ENCODE results near the gene DLG4.
A peak's percentile ranks its signal among the peaks of the same experiment; 100 is the strongest.

The DLG4 gene

DNA sequence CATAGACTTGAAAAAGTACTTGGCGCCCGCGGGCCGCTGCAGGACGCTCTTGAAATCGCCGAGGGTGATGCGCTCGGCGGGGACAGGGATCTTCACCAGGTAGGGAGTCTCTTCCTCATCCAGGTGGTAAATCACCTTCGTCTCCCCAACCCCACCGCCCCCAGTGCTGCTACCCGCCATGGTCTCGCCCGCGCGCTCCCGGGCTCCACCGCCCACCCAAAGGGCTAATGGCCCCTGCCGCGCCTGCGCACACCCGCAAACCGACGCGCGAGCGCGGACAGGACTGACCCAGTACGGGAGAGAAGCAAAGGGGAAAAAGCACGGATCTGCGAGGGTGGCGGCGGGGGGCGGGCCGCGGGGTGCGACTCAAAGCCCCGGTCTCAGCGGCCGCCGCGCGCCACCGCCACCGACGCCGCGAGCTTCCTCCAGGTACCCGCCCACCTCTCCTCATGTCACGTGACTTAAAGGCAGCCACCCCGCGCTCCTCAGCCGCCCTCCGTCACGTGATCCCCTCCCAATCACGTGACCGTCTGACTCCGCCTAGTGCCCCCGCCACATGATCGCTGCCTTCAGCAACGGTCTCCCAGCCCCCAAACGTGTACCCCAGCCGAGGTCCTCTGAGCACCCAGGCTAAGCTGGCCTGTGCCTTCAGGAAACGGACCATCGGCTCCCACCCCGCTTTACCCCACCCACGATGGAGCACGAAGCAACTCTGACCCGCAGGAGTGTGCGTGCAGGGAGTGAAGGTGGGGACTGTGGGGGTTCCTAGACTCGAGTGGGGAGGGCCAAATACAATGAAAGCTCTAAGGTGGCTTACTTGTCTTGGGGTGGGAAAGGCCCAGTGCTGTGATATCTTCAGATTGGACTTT is 14.7 kb upstream of the DLG4 start, which contains the start of gene DVL2 (continued):
- no peak for TF ChIP-seq ZNF521 (tag by site-specific recombination; IDR thresholded peaks at IDR 0.05)
- TF ChIP-seq, protein P1, sequence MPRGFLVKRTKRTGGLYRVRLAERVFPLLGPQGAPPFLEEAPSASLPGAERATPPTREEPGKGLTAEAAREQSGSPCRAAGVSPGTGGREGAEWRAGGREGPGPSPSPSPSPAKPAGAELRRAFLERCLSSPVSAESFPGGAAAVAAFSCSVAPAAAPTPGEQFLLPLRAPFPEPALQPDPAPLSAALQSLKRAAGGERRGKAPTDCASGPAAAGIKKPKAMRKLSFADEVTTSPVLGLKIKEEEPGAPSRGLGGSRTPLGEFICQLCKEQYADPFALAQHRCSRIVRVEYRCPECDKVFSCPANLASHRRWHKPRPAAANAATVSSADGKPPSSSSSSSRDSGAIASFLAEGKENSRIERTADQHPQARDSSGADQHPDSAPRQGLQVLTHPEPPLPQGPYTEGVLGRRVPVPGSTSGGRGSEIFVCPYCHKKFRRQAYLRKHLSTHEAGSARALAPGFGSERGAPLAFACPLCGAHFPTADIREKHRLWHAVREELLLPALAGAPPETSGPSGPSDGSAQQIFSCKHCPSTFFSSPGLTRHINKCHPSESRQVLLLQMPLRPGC (tag by site-specific recombination; IDR thresholded peaks at IDR 0.05), result peak; percentile 88
- TF ChIP-seq ZNF202 (tag by site-specific recombination; IDR thresholded peaks at IDR 0.05; ENCODE audit: borderline replicate concordance), result peak; percentile 81; the same call in 1 of the 2 replicates
- TF ChIP-seq TRIM28 (IDR thresholded peaks at IDR 0.05; ENCODE audit: borderline replicate concordance, low read length), result no peak
- no peak for TF ChIP-seq ZNF16 (tag by site-specific recombination; IDR thresholded peaks at IDR 0.05; ENCODE audit: low read depth)
- TF ChIP-seq ZNF561 (tag by site-specific recombination; IDR thresholded peaks at IDR 0.05; ENCODE audit: borderline replicate concordance), result peak; percentile 85; the same call in 1 of the 2 replicates
- 0 out of 2 replicates have a peak, but pooled peaks have one; percentile 69 for TF ChIP-seq ZNF169 (tag by site-specific recombination; IDR thresholded peaks at IDR 0.05)
- peak; percentile 87 for TF ChIP-seq ZEB2 (tag by site-specific recombination; IDR thresholded peaks at IDR 0.05)
- TF ChIP-seq, protein P2, sequence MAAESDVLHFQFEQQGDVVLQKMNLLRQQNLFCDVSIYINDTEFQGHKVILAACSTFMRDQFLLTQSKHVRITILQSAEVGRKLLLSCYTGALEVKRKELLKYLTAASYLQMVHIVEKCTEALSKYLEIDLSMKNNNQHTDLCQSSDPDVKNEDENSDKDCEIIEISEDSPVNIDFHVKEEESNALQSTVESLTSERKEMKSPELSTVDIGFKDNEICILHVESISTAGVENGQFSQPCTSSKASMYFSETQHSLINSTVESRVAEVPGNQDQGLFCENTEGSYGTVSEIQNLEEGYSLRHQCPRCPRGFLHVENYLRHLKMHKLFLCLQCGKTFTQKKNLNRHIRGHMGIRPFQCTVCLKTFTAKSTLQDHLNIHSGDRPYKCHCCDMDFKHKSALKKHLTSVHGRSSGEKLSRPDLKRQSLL (tag by site-specific recombination; IDR thresholded peaks at IDR 0.05), result peak; percentile 74; the same call in 1 of the 2 replicates
- TF ChIP-seq ZNF404 (tag by site-specific recombination; IDR thresholded peaks at IDR 0.05), result peak; percentile 80
- no peak; the same call in 1 of the 2 replicates for TF ChIP-seq ZNF785 (tag by site-specific recombination; IDR thresholded peaks at IDR 0.05)
- peak; percentile 88 for TF ChIP-seq GLIS2 (tag by site-specific recombination; IDR thresholded peaks at IDR 0.05)
- no peak for TF ChIP-seq ZNF600 (tag by site-specific recombination; IDR thresholded peaks at IDR 0.05)
- no peak for TF ChIP-seq ZNF416 (tag by site-specific recombination; IDR thresholded peaks at IDR 0.05)
- TF ChIP-seq ZNF324 (tag by site-specific recombination; IDR thresholded peaks at IDR 0.05), result peak; percentile 83; the same call in 1 of the 2 replicates
- peak; percentile 99; the same call in 1 of the 2 replicates for TF ChIP-seq ZNF175 (tag by site-specific recombination; IDR thresholded peaks at IDR 0.05)
- TF ChIP-seq, protein P3, sequence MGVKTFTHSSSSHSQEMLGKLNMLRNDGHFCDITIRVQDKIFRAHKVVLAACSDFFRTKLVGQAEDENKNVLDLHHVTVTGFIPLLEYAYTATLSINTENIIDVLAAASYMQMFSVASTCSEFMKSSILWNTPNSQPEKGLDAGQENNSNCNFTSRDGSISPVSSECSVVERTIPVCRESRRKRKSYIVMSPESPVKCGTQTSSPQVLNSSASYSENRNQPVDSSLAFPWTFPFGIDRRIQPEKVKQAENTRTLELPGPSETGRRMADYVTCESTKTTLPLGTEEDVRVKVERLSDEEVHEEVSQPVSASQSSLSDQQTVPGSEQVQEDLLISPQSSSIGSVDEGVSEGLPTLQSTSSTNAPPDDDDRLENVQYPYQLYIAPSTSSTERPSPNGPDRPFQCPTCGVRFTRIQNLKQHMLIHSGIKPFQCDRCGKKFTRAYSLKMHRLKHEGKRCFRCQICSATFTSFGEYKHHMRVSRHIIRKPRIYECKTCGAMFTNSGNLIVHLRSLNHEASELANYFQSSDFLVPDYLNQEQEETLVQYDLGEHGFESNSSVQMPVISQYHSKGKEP (tag by site-specific recombination; IDR thresholded peaks at IDR 0.05), result 0 out of 2 replicates have a peak, but pooled peaks have one; percentile 27
- peak; percentile 94 for TF ChIP-seq EGR2 (tag by site-specific recombination; IDR thresholded peaks at IDR 0.05; ENCODE audit: low read depth)
- no peak for TF ChIP-seq ZNF621 (tag by site-specific recombination; IDR thresholded peaks at IDR 0.05)
- TF ChIP-seq, protein P4, sequence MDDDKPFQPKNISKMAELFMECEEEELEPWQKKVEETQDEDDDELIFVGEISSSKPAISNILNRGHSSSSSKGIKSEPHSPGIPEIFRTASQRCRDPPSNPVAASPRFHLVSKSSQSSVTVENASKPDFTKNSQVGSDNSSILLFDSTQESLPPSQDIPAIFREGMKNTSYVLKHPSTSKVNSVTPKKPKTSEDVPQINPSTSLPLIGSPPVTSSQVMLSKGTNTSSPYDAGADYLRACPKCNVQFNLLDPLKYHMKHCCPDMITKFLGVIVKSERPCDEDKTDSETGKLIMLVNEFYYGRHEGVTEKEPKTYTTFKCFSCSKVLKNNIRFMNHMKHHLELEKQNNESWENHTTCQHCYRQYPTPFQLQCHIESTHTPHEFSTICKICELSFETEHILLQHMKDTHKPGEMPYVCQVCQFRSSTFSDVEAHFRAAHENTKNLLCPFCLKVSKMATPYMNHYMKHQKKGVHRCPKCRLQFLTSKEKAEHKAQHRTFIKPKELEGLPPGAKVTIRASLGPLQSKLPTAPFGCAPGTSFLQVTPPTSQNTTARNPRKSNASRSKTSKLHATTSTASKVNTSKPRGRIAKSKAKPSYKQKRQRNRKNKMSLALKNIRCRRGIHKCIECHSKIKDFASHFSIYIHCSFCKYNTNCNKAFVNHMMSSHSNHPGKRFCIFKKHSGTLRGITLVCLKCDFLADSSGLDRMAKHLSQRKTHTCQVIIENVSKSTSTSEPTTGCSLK (tag by site-specific recombination; IDR thresholded peaks at IDR 0.05), result no peak
- no peak for TF ChIP-seq ZNF555 (tag by site-specific recombination; conservative IDR thresholded peaks at IDR 0.05)
- TF ChIP-seq ZNF155 (tag by site-specific recombination; IDR thresholded peaks at IDR 0.05), result no peak
- TF ChIP-seq ZNF549 (tag by site-specific recombination; IDR thresholded peaks at IDR 0.05), result no peak
- peak; percentile 44; the same call in 1 of the 2 replicates for TF ChIP-seq ZBTB17 (tag by site-specific recombination; IDR thresholded peaks at IDR 0.05)
- no peak for TF ChIP-seq TCF7L2 (IDR thresholded peaks at IDR 0.05; ENCODE audit: borderline replicate concordance, low read depth, low read length)
- no peak for TF ChIP-seq ZNF311 (tag by site-specific recombination; IDR thresholded peaks at IDR 0.05; ENCODE audit: borderline replicate concordance)
- peak; percentile 65 for TF ChIP-seq ZSCAN30 (tag by site-specific recombination; IDR thresholded peaks at IDR 0.05)
- TF ChIP-seq, protein P5, sequence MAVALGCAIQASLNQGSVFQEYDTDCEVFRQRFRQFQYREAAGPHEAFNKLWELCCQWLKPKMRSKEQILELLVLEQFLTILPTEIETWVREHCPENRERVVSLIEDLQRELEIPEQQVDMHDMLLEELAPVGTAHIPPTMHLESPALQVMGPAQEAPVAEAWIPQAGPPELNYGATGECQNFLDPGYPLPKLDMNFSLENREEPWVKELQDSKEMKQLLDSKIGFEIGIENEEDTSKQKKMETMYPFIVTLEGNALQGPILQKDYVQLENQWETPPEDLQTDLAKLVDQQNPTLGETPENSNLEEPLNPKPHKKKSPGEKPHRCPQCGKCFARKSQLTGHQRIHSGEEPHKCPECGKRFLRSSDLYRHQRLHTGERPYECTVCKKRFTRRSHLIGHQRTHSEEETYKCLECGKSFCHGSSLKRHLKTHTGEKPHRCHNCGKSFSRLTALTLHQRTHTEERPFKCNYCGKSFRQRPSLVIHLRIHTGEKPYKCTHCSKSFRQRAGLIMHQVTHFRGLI (tag by site-specific recombination; IDR thresholded peaks at IDR 0.05), result 0 out of 2 replicates have a peak, but pooled peaks have one; percentile 14
- TF ChIP-seq ZNF843 (tag by site-specific recombination; IDR thresholded peaks at IDR 0.05), result peak; percentile 90
- peak; percentile 100 for TF ChIP-seq KLF8 (tag by site-specific recombination; IDR thresholded peaks at IDR 0.05)
- no peak for TF ChIP-seq HOXC10 (CRISPR knock-in tag; IDR thresholded peaks at IDR 0.05)

Data from HEK293 (cell line).